H1 (cell line): ENCODE results near the gene ABHD6. TPM values are rescaled to one million over a fixed set of nuclear protein-coding genes. Genes with fewer than 3 reads are reported as not detected.

Source experiments
- CTCF ChIA-PET: fragments of 300-600 bp; sonication (Branson Sonifier 250); formaldehyde crosslinking; loops from one replicate; lab custom pipeline; 2021; ENCODE audit not compliant: partially characterized antibody; lab: Charles Lee
- POLR2A ChIA-PET: fragments of 300-600 bp; sonication (Branson Sonifier 250); formaldehyde crosslinking; loops from one replicate; lab custom pipeline; 2021; ENCODE audit warnings: inconsistent platforms; ENCODE audit not compliant: partially characterized antibody; lab: Charles Lee
- DNase-seq, 2 experiments: peaks; one replicate each; pipeline versions ENCODE4 v3.0.0 to v3.0.0-alpha.2; 2010 to 2022; ENCODE audit warnings: low spot score in 2 of 2, low read depth in 1 of 2, mixed read lengths in 1 of 2
- FAIRE-seq: peaks from 2 replicates; lab custom pipeline; 2011; peaks lifted over from hg19 to GRCh38; lab: Jason Lieb, UNC
- H2AFZ ChIP-seq: 2 replicates; pipeline ENCODE4 v1.8.1; 2012; ENCODE audit warnings: low read length, inconsistent platforms
- H2AK5ac ChIP-seq: 2 replicates; pipeline ENCODE4 v1.6.1; 2013; ENCODE audit warnings: low read depth, low read length
- H2BK120ac ChIP-seq: replicated peaks from 2 replicates; pipeline ENCODE3; 2013; ENCODE audit warnings: low read depth, low read length, inconsistent platforms
- H2BK12ac ChIP-seq: 2 replicates; pipeline ENCODE4 v1.6.1; 2013; ENCODE audit warnings: low read depth, low read length
- H2BK15ac ChIP-seq: 2 replicates; pipeline ENCODE4 v1.6.1; 2013; ENCODE audit warnings: low read length
- H2BK20ac ChIP-seq: 2 replicates; pipeline ENCODE4 v1.6.1; 2013; ENCODE audit warnings: low read length
- H2BK5ac ChIP-seq: 2 replicates; pipeline ENCODE4 v1.6.1; 2013; ENCODE audit warnings: low read depth, low read length
- H3K14ac ChIP-seq: 2 replicates; pipeline ENCODE4 v1.6.1; 2013; ENCODE audit warnings: inconsistent platforms; ENCODE audit not compliant: insufficient read length
- H3K18ac ChIP-seq: 2 replicates; pipeline ENCODE4 v1.6.1; 2013; ENCODE audit warnings: low read length; ENCODE audit errors: extremely low read depth
- H3K23ac ChIP-seq: 2 replicates; pipeline ENCODE4 v1.6.1; 2013; ENCODE audit warnings: inconsistent platforms; ENCODE audit not compliant: insufficient read length
- H3K23me2 ChIP-seq: 2 replicates; pipeline ENCODE4 v1.6.1; 2013; ENCODE audit warnings: low read depth, low read length
- H3K27ac ChIP-seq: 2 replicates; pipeline ENCODE4 v1.6.1; 2011; ENCODE audit warnings: low read depth, low read length, inconsistent platforms
- H3K27me3 ChIP-seq, 4 experiments: replicated peaks in 1 of 4; 1 replicate in 1 of 4; 2 replicates in 3 of 4; pipeline versions ENCODE4 v1.6.1 to v1.8.1; 2011 to 2013; ENCODE audit warnings: low read length in 3 of 4, mild to moderate bottlenecking in 3 of 4, inconsistent platforms in 2 of 4, mixed read lengths in 2 of 4, moderate library complexity in 1 of 4; ENCODE audit not compliant: control insufficient read depth in 3 of 4, insufficient read depth in 3 of 4; ENCODE audit errors: extremely low read depth in 1 of 4
- H3K36me3 ChIP-seq, 4 experiments: 2 replicates each; pipeline versions ENCODE4 v1.6.1 to v1.8.1; 2011 to 2013; ENCODE audit warnings: mild to moderate bottlenecking in 4 of 4, low read length in 3 of 4, moderate library complexity in 2 of 4, control low read depth in 1 of 4, inconsistent platforms in 1 of 4; ENCODE audit not compliant: insufficient read depth in 4 of 4, control insufficient read depth in 2 of 4
- H3K4ac ChIP-seq: replicated peaks from 2 replicates; pipeline ENCODE3; 2013; ENCODE audit warnings: low read length, low read depth, mixed read lengths, inconsistent platforms; ENCODE audit not compliant: insufficient read length
- H3K4me1 ChIP-seq, 4 experiments: replicated peaks in 1 of 4; 1 replicate in 1 of 4; 2 replicates in 3 of 4; pipeline versions ENCODE4 v1.6.1 to v1.8.1; 2011 to 2013; ENCODE audit warnings: low read length in 3 of 4, inconsistent platforms in 2 of 4, mixed read lengths in 1 of 4; ENCODE audit not compliant: insufficient read depth in 4 of 4, control insufficient read depth in 3 of 4
- H3K4me2 ChIP-seq, 2 experiments: 2 replicates each; pipeline versions ENCODE4 v1.6.1 to v1.8.1; 2011 to 2013; ENCODE audit warnings: low read depth in 2 of 2, low read length in 2 of 2, control low read depth in 1 of 2, inconsistent platforms in 1 of 2, mild to moderate bottlenecking in 1 of 2; ENCODE audit not compliant: insufficient read depth in 1 of 2
- H3K4me3 ChIP-seq, 4 experiments: fragments of 200-600, 300-600 bp in 1 of 4; sonication (generic), shearing (Covaris generic), sonication (Bioruptor Twin) in 1 of 4; 2 replicates each; pipeline versions ENCODE4 v1.5.1 to v1.8.1; 2011 to 2016; ENCODE audit warnings: low read length in 4 of 4, low read depth in 3 of 4, control low read depth in 2 of 4, inconsistent platforms in 2 of 4, mild to moderate bottlenecking in 2 of 4, mixed read lengths in 1 of 4, moderate library complexity in 1 of 4; ENCODE audit not compliant: insufficient read depth in 2 of 4; ENCODE audit errors: extremely low read depth in 1 of 4
- H3K56ac ChIP-seq: replicated peaks from 2 replicates; pipeline ENCODE3; 2013; ENCODE audit warnings: low read depth, mild to moderate bottlenecking, mixed read lengths, low read length, inconsistent platforms; ENCODE audit not compliant: insufficient read length
- H3K79me1 ChIP-seq: 2 replicates; pipeline ENCODE4 v1.6.1; 2013; ENCODE audit warnings: low read depth, low read length, control low read depth
- H3K79me2 ChIP-seq, 2 experiments: 2 replicates each; pipeline versions ENCODE4 v1.6.1 to v1.8.1; 2012 to 2013; ENCODE audit warnings: low read length in 2 of 2, mild to moderate bottlenecking in 2 of 2, inconsistent platforms in 1 of 2; ENCODE audit not compliant: insufficient read depth in 2 of 2, control insufficient read depth in 1 of 2
- H3K9ac ChIP-seq, 4 experiments: replicated peaks in 1 of 4; 1 replicate in 1 of 4; 2 replicates in 3 of 4; pipeline versions ENCODE4 v1.6.1 to v1.8.1; 2011 to 2013; ENCODE audit warnings: low read depth in 3 of 4, low read length in 3 of 4, control low read depth in 2 of 4, mild to moderate bottlenecking in 2 of 4, moderate library complexity in 2 of 4, inconsistent platforms in 1 of 4; ENCODE audit errors: extremely low read depth in 1 of 4
- H3K9me3 ChIP-seq, 2 experiments: 2 replicates each; pipeline versions ENCODE4 v1.6.1 to v1.8.1; 2012 to 2013; ENCODE audit warnings: mild to moderate bottlenecking in 2 of 2, moderate library complexity in 2 of 2, control low read depth in 1 of 2, inconsistent platforms in 1 of 2, low read depth in 1 of 2, low read length in 1 of 2, mixed read lengths in 1 of 2; ENCODE audit not compliant: insufficient read depth in 2 of 2
- H4K20me1 ChIP-seq, 2 experiments: replicated peaks in 1 of 2; 2 replicates each; pipeline versions ENCODE3 to v1.8.1; 2011 to 2013; ENCODE audit warnings: inconsistent platforms in 2 of 2, low read length in 2 of 2, mild to moderate bottlenecking in 1 of 2; ENCODE audit not compliant: insufficient read depth in 2 of 2, control insufficient read depth in 1 of 2
- H4K5ac ChIP-seq: 2 replicates; pipeline ENCODE4 v1.6.1; 2013; ENCODE audit warnings: low read length, low read depth, mixed read lengths, inconsistent platforms; ENCODE audit not compliant: insufficient read length
- H4K8ac ChIP-seq: 2 replicates; pipeline ENCODE4 v1.8.0; 2013; ENCODE audit warnings: mild to moderate bottlenecking, moderate library complexity, low read length, inconsistent platforms; ENCODE audit not compliant: insufficient read depth; ENCODE audit errors: extremely low read depth
- H4K91ac ChIP-seq: replicated peaks from 2 replicates; pipeline ENCODE3; 2013; ENCODE audit warnings: low read length, mixed read lengths, inconsistent platforms; ENCODE audit not compliant: insufficient read length
- BRCA1 ChIP-seq: IDR thresholded peaks from 2 replicates; pipeline ENCODE4 v1.6.1; 2012; ENCODE audit warnings: low read depth, low read length, improper control_type of control experiment
- CHD1 ChIP-seq: IDR thresholded peaks from 2 replicates; pipeline ENCODE4 v1.6.1; 2012; ENCODE audit warnings: low read depth, low read length, improper control_type of control experiment
- CTCF ChIP-seq, 3 experiments: IDR thresholded peaks; 1 replicate in 2 of 3; 2 replicates in 1 of 3; pipeline versions ENCODE4 v1.5.1 to v1.6.1; 2011; ENCODE audit warnings: low read length in 3 of 3, mild to moderate bottlenecking in 3 of 3, inconsistent platforms in 2 of 3, low read depth in 1 of 3, moderate library complexity in 1 of 3; ENCODE audit not compliant: insufficient read depth in 1 of 3; ENCODE audit errors: control extremely low read depth in 1 of 3
- KDM1A ChIP-seq: fragments of 200-600, 300-600 bp; sonication (generic); IDR thresholded peaks from 2 replicates; pipeline ENCODE4 v1.7.1; 2016; ENCODE audit warnings: mild to moderate bottlenecking, low read length, borderline replicate concordance
- KDM4A ChIP-seq: IDR thresholded peaks from one replicate; pipeline ENCODE4 v1.7.1; 2012; ENCODE audit warnings: low read depth, mild to moderate bottlenecking, moderate library complexity, low read length, inconsistent platforms; ENCODE audit not compliant: severe bottlenecking
- RNF2 ChIP-seq: fragments of 200-900, 300-1000 bp; sonication (generic); IDR thresholded peaks from 2 replicates; pipeline ENCODE4 v1.7.1; 2016; ENCODE audit warnings: borderline replicate concordance, low read depth, mild to moderate bottlenecking, antibody characterized with exemption, low read length; ENCODE audit not compliant: poor library complexity, severe bottlenecking; ENCODE audit errors: missing control alignments
- RXRA ChIP-seq: IDR thresholded peaks from 2 replicates; pipeline ENCODE4 v1.6.1; 2011; ENCODE audit warnings: low read depth, mild to moderate bottlenecking, low read length, moderate library complexity; ENCODE audit not compliant: insufficient read depth
- WGBS, 2 experiments: shearing (Covaris generic) in 1 of 2; methylation state at CpG; one replicate each; pipeline versions ENCODE4 v1.1.6 to v1.1.7; 2013 to 2015; ENCODE audit warnings: low lambda C conversion rate in 2 of 2, mixed read lengths in 2 of 2, inconsistent platforms in 1 of 2, low coverage in 1 of 2, missing lambda C conversion rate in 1 of 2; ENCODE audit not compliant: insufficient replicate concordance in 2 of 2, insufficient coverage in 1 of 2, insufficient read length in 1 of 2; ENCODE audit errors: extremely low coverage in 1 of 2, missing lambda C conversion rate in 1 of 2; 5-methylcytosine and 5-hydroxymethylcytosine counted together
- polyA plus RNA-seq, 7 experiments: library from polyadenylated mRNA; depleted of rRNA in 3 of 7; stranded (reverse) in 5 of 7; unstranded in 2 of 7; fragments of >200 nt in 5 of 7; fragments of 200-250 nt in 2 of 7; gene quantifications; 1 replicate in 5 of 7; 2 replicates in 1 of 7; 4 replicates in 1 of 7; pipeline versions ENCODE4 v1.2.1 to v1.2.3, GENCODE V29; 2011 to 2013; ENCODE audit warnings: missing spikeins in 2 of 7, mixed read lengths in 2 of 7
- total RNA-seq: library from RNA; stranded (reverse); fragmentation: NEBNext Ultra II Directional; extraction: Animal tissue kit (Norgen Biotek cat#: 25700); gene quantifications from 2 replicates; pipeline ENCODE4 v1.2.1, GENCODE V29; 2021

ABHD6 gene
- total and polyA plus RNA-seq, 2 of the 8 experiments (the other 6 are each of a cell fraction or from before 2014, with no cell fraction given): 5.9 to 6.6 TPM

- H3K4ac ChIP-seq: no peak overlapping the region
Measured at GRCh38 chr3:58192069-58192468, 45.5 kb upstream of the ABHD6 start.

More at GRCh38 chr3:58192069-58192468, 45.5 kb upstream of the ABHD6 start:
- Histone ChIP-seq H3K56ac (no peak overlapping the region), H2AK5ac (no peak overlapping the region), H2BK5ac (no peak overlapping the region), H2BK15ac (no peak overlapping the region), H3K18ac (no peak overlapping the region), H3K36me3 (no peaks in the 10 kb centered on the region), H3K79me1 (no peaks in the 10 kb centered on the region), H3K79me2 (no peaks in the 10 kb centered on the region), H2BK12ac (no peak overlapping the region), H3K27me3 (no peaks in the 10 kb centered on the region), H4K20me1 (no peaks in the 10 kb centered on the region), H3K14ac (no peak overlapping the region), H3K23me2 (no peaks in the 10 kb centered on the region), H3K27ac (no peak overlapping the region), H4K91ac (no peak overlapping the region), H2AFZ (no peak overlapping the region), H4K5ac (no peak overlapping the region), H3K23ac (no peak overlapping the region), H3K4me1 (peaks cover 0 to 4% (median 1%) of the 10 kb centered on the region in 4 experiments; a peak in 2 of 7 replicates), H2BK120ac (no peak overlapping the region), H3K4me2 (no peak overlapping the region), H4K8ac (no peak overlapping the region), H3K4me3 (no peak overlapping the region), H3K9ac (no peak overlapping the region), H3K9me3 (no peaks in the 10 kb centered on the region), H2BK20ac (no peak overlapping the region)
- no peak for DNase-seq
- WGBS, 2 experiments: 86% methylated on average over 5 of the region's 5 CpGs; no CpG with 5 or more reads in 1 of the 2 experiments
- ChIA-PET CTCF (interaction anchor here (0.5 to 3.8 kb wide), 4 partner anchors 14 to 41 kb away, joined by 3 to 15 read pairs (median 4); no protein-coding TSS in a partner anchor), POLR2A (no interaction called here)
- no peak for TF ChIP-seq RXRA
- no peak for TF ChIP-seq CTCF (IDR thresholded peaks at IDR 0.05; ENCODE audit: control extremely low read depth in 1 of 3, insufficient read depth in 1 of 3, low read depth in 1 of 3, low read length in 3 of 3)
- no peak for TF ChIP-seq CHD1
- TF ChIP-seq BRCA1: no peak
- no peak for TF ChIP-seq RNF2
- TF ChIP-seq KDM4A: no peak
- no peak for TF ChIP-seq KDM1A
- no peak for FAIRE-seq
